Gastroesophageal sphincter (tissue), 4 donors: ENCODE measurements around the gene GOLM1. TPM values are rescaled to one million over a fixed set of nuclear protein-coding genes. Genes with fewer than 3 reads are reported as not detected.

ENCODE experiments used
- ATAC-seq: fragments of 150-250 bp; one replicate; pipeline ENCODE4 v1.9.1; 2016; ENCODE audit warnings: mild to moderate bottlenecking, moderate library complexity
- H3K27ac ChIP-seq, 4 donors: fragments of 200-600 bp; sonication (generic) in 3 of 4; 1 replicate in 3 of 4; 2 replicates in 1 of 4; pipeline ENCODE4 v1.5.1; 2016 to 2019
- H3K27me3 ChIP-seq: fragments of 200-600 bp; sonication (generic); one replicate; pipeline ENCODE4 v1.5.1; 2019
- H3K36me3 ChIP-seq, 2 donors: fragments of 200-600 bp; sonication (generic); one replicate each; pipeline ENCODE4 v1.5.1; 2019; ENCODE audit warnings: control low read depth in 1 of 2
- H3K4me1 ChIP-seq, 3 donors: fragments of 200-600 bp; sonication (generic); 1 replicate in 2 of 3; 2 replicates in 1 of 3; pipeline ENCODE4 v1.5.1; 2016 to 2019; ENCODE audit warnings: control low read depth in 2 of 3
- H3K4me3 ChIP-seq, 2 donors: fragments of 200-600 bp; sonication (generic); one replicate each; pipeline ENCODE4 v1.5.1; 2019; ENCODE audit warnings: mild to moderate bottlenecking in 1 of 2, moderate library complexity in 1 of 2
- H3K9me3 ChIP-seq, 3 donors: fragments of 200-600 bp; sonication (generic); one replicate each; pipeline ENCODE4 v1.5.1; 2017 to 2019; ENCODE audit warnings: control low read depth in 2 of 3
- EP300 ChIP-seq: sonication (generic); formaldehyde crosslinking; IDR thresholded peaks from one replicate; pipeline ENCODE4 v1.6.1; 2017; ENCODE audit warnings: antibody characterized with exemption, mild to moderate bottlenecking
- POLR2A ChIP-seq, 2 donors: fragments of 450-650 bp; IDR thresholded peaks; one replicate each; pipeline ENCODE4 v1.6.1; 2017; ENCODE audit warnings: antibody characterized with exemption in 2 of 2, mild to moderate bottlenecking in 2 of 2, moderate library complexity in 1 of 2
- POLR2AphosphoS5 ChIP-seq: sonication (generic); formaldehyde crosslinking; IDR thresholded peaks from one replicate; pipeline ENCODE4 v1.6.1; 2017; ENCODE audit warnings: antibody characterized with exemption
- WGBS, 2 donors: methylation state at CpG; one replicate each; pipeline ENCODE4 v1.1.5; 2018; ENCODE audit warnings: low coverage in 1 of 2; 5-methylcytosine and 5-hydroxymethylcytosine counted together
- total RNA-seq, 4 donors: library from RNA; depleted of rRNA; stranded (reverse); fragments of >200 nt; gene quantifications; one replicate each; pipeline ENCODE4 v1.1.0, GENCODE V29; 2016
- TF ChIP-seq, protein P1 (sequence below), 4 experiments: fragments of 200-600 bp in 2 of 4; fragments of 450-650 bp in 2 of 4; sonication (generic) in 1 of 4; IDR thresholded peaks; one replicate each; pipeline ENCODE4 v1.5.1; 2017 to 2019; ENCODE audit warnings: antibody characterized with exemption in 4 of 4, mild to moderate bottlenecking in 2 of 4, moderate library complexity in 2 of 4

Gene GOLM1
- total RNA-seq, 4 donors from 2014 or later: 4.8 to 22.2 (median 8.0) TPM

DNA sequence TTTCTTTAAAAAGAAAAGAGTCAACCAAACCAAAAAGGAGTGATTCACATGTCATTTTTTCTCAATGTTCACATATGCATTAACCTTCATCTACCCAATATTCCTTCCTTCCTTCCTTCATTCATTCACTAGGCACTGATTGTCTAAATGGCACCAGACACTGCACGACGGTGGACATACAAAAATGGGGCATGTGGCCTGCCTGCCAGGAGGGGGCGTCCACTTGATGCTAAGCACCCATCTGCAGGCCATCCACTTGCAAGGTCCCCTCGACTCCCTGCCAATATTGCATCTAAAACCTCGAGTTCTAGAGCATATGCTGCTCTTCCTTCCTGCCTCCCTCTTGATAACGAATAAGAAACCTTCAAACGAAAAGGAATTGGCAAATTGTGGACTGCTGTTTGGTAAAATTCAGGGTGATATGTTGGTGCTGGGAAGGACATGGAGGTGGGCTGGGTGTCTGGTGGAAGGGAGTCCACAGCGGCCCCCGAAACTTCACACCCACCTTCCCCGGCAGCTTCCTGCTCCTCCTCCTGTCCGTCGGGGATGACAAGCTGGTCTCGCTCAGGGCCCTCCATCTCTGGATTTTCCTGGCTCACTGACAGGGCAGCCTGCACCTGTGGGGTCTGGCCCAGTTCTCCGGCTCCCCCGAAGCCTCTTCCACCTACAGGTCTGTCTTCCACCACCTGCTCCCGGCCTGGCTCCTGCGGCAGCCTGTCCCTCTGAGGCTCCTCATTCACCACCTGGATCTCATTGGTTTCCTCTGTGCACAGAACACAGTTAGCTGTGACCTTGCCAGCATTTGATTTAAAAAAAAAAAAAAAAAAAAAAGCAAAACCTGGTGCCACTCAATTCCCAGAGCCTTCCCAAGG lies 64.3 kb downstream of the GOLM1 start:
- Histone ChIP-seq H3K27me3 (no peaks in the 10 kb centered on the region), H3K4me1 (no peaks in the 10 kb centered on the region), H3K9me3 (no peaks in the 10 kb centered on the region), H3K36me3 (peaks cover 0 to 41% of the 10 kb centered on the region in 2 donors), H3K27ac (no peak overlapping the region), H3K4me3 (no peak overlapping the region)
- 67 to 73% methylated on average over 9 of the region's 17 CpGs for WGBS, 2 donors
- no peak for ATAC-seq
- no peak for TF ChIP-seq EP300
- TF ChIP-seq, protein P1, sequence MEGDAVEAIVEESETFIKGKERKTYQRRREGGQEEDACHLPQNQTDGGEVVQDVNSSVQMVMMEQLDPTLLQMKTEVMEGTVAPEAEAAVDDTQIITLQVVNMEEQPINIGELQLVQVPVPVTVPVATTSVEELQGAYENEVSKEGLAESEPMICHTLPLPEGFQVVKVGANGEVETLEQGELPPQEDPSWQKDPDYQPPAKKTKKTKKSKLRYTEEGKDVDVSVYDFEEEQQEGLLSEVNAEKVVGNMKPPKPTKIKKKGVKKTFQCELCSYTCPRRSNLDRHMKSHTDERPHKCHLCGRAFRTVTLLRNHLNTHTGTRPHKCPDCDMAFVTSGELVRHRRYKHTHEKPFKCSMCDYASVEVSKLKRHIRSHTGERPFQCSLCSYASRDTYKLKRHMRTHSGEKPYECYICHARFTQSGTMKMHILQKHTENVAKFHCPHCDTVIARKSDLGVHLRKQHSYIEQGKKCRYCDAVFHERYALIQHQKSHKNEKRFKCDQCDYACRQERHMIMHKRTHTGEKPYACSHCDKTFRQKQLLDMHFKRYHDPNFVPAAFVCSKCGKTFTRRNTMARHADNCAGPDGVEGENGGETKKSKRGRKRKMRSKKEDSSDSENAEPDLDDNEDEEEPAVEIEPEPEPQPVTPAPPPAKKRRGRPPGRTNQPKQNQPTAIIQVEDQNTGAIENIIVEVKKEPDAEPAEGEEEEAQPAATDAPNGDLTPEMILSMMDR (IDR thresholded peaks at IDR 0.05): peak in 1 of 4 experiments; percentile 24

DNA sequence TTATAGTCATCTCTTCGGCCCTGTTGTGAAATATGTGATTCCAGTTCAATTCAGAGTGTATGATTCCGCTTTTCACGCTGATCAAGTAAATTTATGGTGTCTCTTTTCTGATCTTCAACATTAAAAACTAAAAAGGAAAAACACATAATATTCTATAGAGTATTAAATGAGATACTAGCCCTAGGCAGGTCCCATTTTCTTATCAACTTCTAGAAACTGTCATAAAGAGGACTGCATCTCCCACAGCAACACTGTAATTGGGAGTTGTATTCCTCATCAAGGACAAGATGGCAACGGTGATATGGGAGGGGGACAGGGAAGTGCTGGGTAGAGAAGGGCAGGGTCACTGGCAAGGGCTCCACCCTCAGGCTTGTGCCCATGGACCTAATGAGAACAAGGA lies 71.6 kb downstream of the GOLM1 start:
- Histone ChIP-seq H3K9me3 (no peaks in the 10 kb centered on the region), H3K36me3 (peaks cover 0 to 75% of the 10 kb centered on the region in 2 donors), H3K27ac (no peak overlapping the region), H3K4me1 (no peaks in the 10 kb centered on the region), H3K4me3 (no peak overlapping the region), H3K27me3 (no peaks in the 10 kb centered on the region)
- WGBS, 2 donors: 83 to 91% methylated on average over 3 to 4 of the region's 4 CpGs
- ATAC-seq: no peak
- no peak for TF ChIP-seq POLR2A (IDR thresholded peaks at IDR 0.05)
- TF ChIP-seq EP300: no peak
- TF ChIP-seq POLR2AphosphoS5: no peak
- TF ChIP-seq, protein P1 (IDR thresholded peaks at IDR 0.05): no peak

DNA sequence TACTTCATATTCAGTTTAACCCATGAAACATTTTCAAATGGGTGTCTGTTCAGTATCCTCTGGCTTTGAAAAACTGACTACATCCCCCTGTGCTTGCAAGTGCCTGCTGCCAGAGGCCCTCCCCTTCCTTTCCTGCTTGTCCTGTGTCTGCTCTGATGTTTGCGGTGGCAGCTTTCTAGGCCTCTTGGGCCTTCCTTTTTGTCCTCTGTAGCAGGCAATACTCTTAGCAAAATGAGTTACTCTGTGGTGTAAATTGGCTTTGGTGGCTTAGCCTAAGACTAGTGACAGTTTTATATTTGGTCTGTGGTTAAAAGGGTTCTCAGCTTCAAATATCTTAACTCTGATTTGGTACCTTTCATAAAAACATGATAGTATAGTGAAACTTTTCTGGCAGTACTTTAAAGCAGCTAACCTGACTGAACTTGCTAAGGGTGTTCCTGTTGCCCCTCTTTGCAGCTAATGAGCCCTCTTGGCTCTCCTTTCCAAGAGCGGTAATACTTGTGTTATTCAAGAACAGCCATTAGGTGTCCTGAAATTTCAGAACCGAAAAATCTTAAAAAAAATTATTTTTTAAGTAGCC lies 76.6 kb downstream of the GOLM1 start:
- Histone ChIP-seq H3K4me3 (no peak overlapping the region), H3K36me3 (peaks cover 6 to 89% of the 10 kb centered on the region in 2 donors), H3K27ac (no peak overlapping the region), H3K4me1 (no peaks in the 10 kb centered on the region), H3K27me3 (no peaks in the 10 kb centered on the region), H3K9me3 (no peaks in the 10 kb centered on the region)
- no peak for ATAC-seq
- WGBS, 2 donors: 50 to 55% methylated on average over 2 to 3 of the region's 3 CpGs
- TF ChIP-seq EP300: no peak
- TF ChIP-seq POLR2A (IDR thresholded peaks at IDR 0.05): no peak
- TF ChIP-seq, protein P1 (IDR thresholded peaks at IDR 0.05): no peak
- no peak for TF ChIP-seq POLR2AphosphoS5

DNA sequence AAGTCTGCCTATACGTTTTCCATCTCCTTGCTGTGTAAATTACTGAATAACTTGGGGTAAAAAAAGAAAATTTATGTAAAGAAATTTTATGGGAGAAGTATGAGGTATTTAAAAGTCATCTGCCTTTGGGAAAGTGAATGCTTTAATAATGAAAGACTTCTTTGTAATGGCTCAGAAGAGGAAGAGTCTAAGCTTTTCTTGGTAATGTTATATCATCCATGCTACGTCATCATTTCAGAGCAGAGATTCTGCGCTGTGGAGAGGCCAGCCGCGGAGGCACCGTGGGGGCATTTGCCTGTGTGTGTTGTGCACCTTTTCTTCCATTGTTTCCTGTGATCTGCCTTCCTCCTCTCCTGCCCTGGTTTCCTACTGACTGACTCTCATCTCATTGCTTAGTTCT lies 78.2 kb downstream of the GOLM1 start:
- no peak overlapping the region for H3K27ac ChIP-seq
- 69 to 77% methylated on average over 6 of the region's 6 CpGs for WGBS, 2 donors

More for the DNA sequence above, 78.2 kb downstream of the GOLM1 start:
- H3K4me3 ChIP-seq: no peak overlapping the region
- no peak for TF ChIP-seq EP300
- no peak for TF ChIP-seq POLR2A (IDR thresholded peaks at IDR 0.05)
- TF ChIP-seq, protein P1 (IDR thresholded peaks at IDR 0.05): no peak
- no peak for TF ChIP-seq POLR2AphosphoS5
- no peaks in the 10 kb centered on the region for H3K27me3 ChIP-seq
- ATAC-seq: no peak
- no peaks in the 10 kb centered on the region for H3K4me1 ChIP-seq
- no peaks in the 10 kb centered on the region for H3K9me3 ChIP-seq
- peaks cover 9 to 89% of the 10 kb centered on the region in 2 donors for H3K36me3 ChIP-seq
